Skeletal muscle tissue (tissue), 4 donors: ENCODE data around the gene SPATA21. TPM values are rescaled to one million over a fixed set of nuclear protein-coding genes. Genes with fewer than 3 reads are reported as not detected.
A peak's percentile ranks its signal among the peaks of the same experiment; 100 is the strongest.

Source experiments
- H3K27ac ChIP-seq: one replicate; pipeline ENCODE4 v1.7.0; 2013; ENCODE audit warnings: mild to moderate bottlenecking, low read depth, low read length, inconsistent platforms
- H3K27me3 ChIP-seq, 3 donors: one replicate each; pipeline ENCODE4 v1.7.0; 2013; ENCODE audit warnings: low read length in 3 of 3; ENCODE audit not compliant: control insufficient read depth in 3 of 3, insufficient read depth in 3 of 3
- H3K36me3 ChIP-seq, 3 donors: one replicate each; pipeline ENCODE4 v1.7.0; 2013; ENCODE audit warnings: low read length in 3 of 3; ENCODE audit not compliant: control insufficient read depth in 3 of 3, insufficient read depth in 3 of 3
- H3K4me1 ChIP-seq, 3 donors: one replicate each; pipeline ENCODE4 v1.7.0; 2013; ENCODE audit warnings: low read length in 3 of 3, mild to moderate bottlenecking in 3 of 3; ENCODE audit not compliant: control insufficient read depth in 3 of 3, insufficient read depth in 3 of 3
- H3K4me3 ChIP-seq, 3 donors: one replicate each; pipeline ENCODE4 v1.7.0; 2013; ENCODE audit warnings: low read length in 3 of 3
- H3K9ac ChIP-seq, 3 donors: one replicate each; pipeline ENCODE4 v1.7.0; 2013; ENCODE audit warnings: low read length in 3 of 3, mild to moderate bottlenecking in 3 of 3, moderate library complexity in 2 of 3, low read depth in 1 of 3
- H3K9me3 ChIP-seq, 3 donors: one replicate each; pipeline ENCODE4 v1.7.0; 2013; ENCODE audit warnings: low read length in 3 of 3; ENCODE audit not compliant: control insufficient read depth in 3 of 3
- total RNA-seq: library from RNA; depleted of rRNA; stranded (reverse); fragments of >200 nt; gene quantifications from one replicate; pipeline ENCODE4 v1.2.3, GENCODE V29; 2014
- donor health status: Osteomylitis.

Gene SPATA21
- total RNA-seq, 1 donor from 2014 or later: not detected

- Histone ChIP-seq H3K9me3 (no peaks in the 10 kb centered on the region), H3K9ac (no peak overlapping the region), H3K4me3 (no peak overlapping the region), H3K27me3 (no peaks in the 10 kb centered on the region), H3K4me1 (no peaks in the 10 kb centered on the region), H3K27ac (no peak overlapping the region), H3K36me3 (no peaks in the 10 kb centered on the region)
Measured at GRCh38 chr1:16405441-16405840, 31.8 kb downstream of the SPATA21 start.

- Histone ChIP-seq H3K36me3 (peaks cover 0 to 7% (median 2%) of the 10 kb centered on the region in 3 donors), H3K4me3 (no peak overlapping the region), H3K4me1 (no peaks in the 10 kb centered on the region), H3K27ac (no peak overlapping the region), H3K9ac (no peak overlapping the region), H3K27me3 (no peaks in the 10 kb centered on the region), H3K9me3 (no peaks in the 10 kb centered on the region)
Measured at GRCh38 chr1:16402742-16403141, 34.5 kb downstream of the SPATA21 start.

GRCh38 chr1:16398371-16398953 lies 38.8 kb downstream of the SPATA21 start:
- Histone ChIP-seq H3K27ac (no peak overlapping the region), H3K9ac (peak overlapping the region in 2 of 3 donors; percentile 20 to 35), H3K36me3 (peaks cover 23 to 31% (median 24%) of the 10 kb centered on the region in 3 donors), H3K27me3 (no peaks in the 10 kb centered on the region), H3K9me3 (no peaks in the 10 kb centered on the region), H3K4me3 (no peak overlapping the region), H3K4me1 (peaks cover 16 to 22% (median 17%) of the 10 kb centered on the region in 3 donors)

- Histone ChIP-seq H3K36me3 (peaks cover 24 to 34% (median 25%) of the 10 kb centered on the region in 3 donors), H3K4me3 (no peak overlapping the region), H3K27ac (peak overlapping the region; percentile 54), H3K9ac (peak overlapping the region in 2 of 3 donors; percentile 51 to 60), H3K27me3 (no peaks in the 10 kb centered on the region), H3K9me3 (no peaks in the 10 kb centered on the region), H3K4me1 (peaks cover 29 to 35% (median 30%) of the 10 kb centered on the region in 3 donors)
Measured at GRCh38 chr1:16397120-16397519, 40.1 kb downstream of the SPATA21 start.

GRCh38 chr1:16396591-16396990 lies 40.6 kb downstream of the SPATA21 start:
- H3K9ac ChIP-seq: peak overlapping the region in 2 of 3 donors; percentile 51 to 60
- no peaks in the 10 kb centered on the region for H3K9me3 ChIP-seq
- H3K27me3 ChIP-seq: no peaks in the 10 kb centered on the region
- no peak overlapping the region for H3K4me3 ChIP-seq
- H3K4me1 ChIP-seq: peaks cover 34 to 41% (median 35%) of the 10 kb centered on the region in 3 donors
- H3K27ac ChIP-seq: peak overlapping the region; percentile 54
- H3K36me3 ChIP-seq: peaks cover 24 to 34% (median 25%) of the 10 kb centered on the region in 3 donors

GRCh38 chr1:16394977-16395376 lies 42.2 kb downstream of the SPATA21 start:
- Histone ChIP-seq H3K9me3 (no peaks in the 10 kb centered on the region), H3K27me3 (no peaks in the 10 kb centered on the region), H3K27ac (no peak overlapping the region), H3K9ac (no peak overlapping the region), H3K4me1 (peaks cover 46 to 56% (median 52%) of the 10 kb centered on the region in 3 donors), H3K4me3 (no peak overlapping the region), H3K36me3 (peaks cover 24 to 34% (median 25%) of the 10 kb centered on the region in 3 donors)

GRCh38 chr1:16393570-16394521 lies 43.4 kb downstream of the SPATA21 start:
- H3K9me3 ChIP-seq: no peaks in the 10 kb centered on the region
- H3K36me3 ChIP-seq: peaks cover 24 to 31% (median 25%) of the 10 kb centered on the region in 3 donors
- H3K4me3 ChIP-seq: peak overlapping the region in 2 of 3 donors; percentile 38 to 49
- peaks cover 49 to 61% (median 54%) of the 10 kb centered on the region in 3 donors for H3K4me1 ChIP-seq
- H3K27ac ChIP-seq: no peak overlapping the region
- H3K27me3 ChIP-seq: no peaks in the 10 kb centered on the region
- peak overlapping the region in 1 of 3 donors; percentile 60 for H3K9ac ChIP-seq

GRCh38 chr1:16392740-16393569 lies 44.3 kb downstream of the SPATA21 start:
- Histone ChIP-seq H3K4me1 (peaks cover 53 to 61% (median 57%) of the 10 kb centered on the region in 3 donors), H3K27ac (peak overlapping the region; percentile 61), H3K4me3 (peak overlapping the region; percentile 13 to 49 (median 38)), H3K27me3 (no peaks in the 10 kb centered on the region), H3K9ac (peak overlapping the region in 2 of 3 donors; percentile 39 to 60), H3K9me3 (no peaks in the 10 kb centered on the region), H3K36me3 (peaks cover 23 to 27% (median 24%) of the 10 kb centered on the region in 3 donors)

- Histone ChIP-seq H3K4me3 (peak overlapping the region in 2 of 3 donors; percentile 19 to 40), H3K36me3 (peaks cover 20 to 23% (median 22%) of the 10 kb centered on the region in 3 donors), H3K27ac (peak overlapping the region; percentile 61), H3K27me3 (no peaks in the 10 kb centered on the region), H3K9me3 (no peaks in the 10 kb centered on the region), H3K9ac (peak overlapping the region in 2 of 3 donors; percentile 30 to 60), H3K4me1 (peaks cover 62 to 68% (median 65%) of the 10 kb centered on the region in 3 donors)
Measured at GRCh38 chr1:16391411-16391810, 45.8 kb downstream of the SPATA21 start.
